ENCODE measurements around the gene SLC26A8.

SLC26A8 gene

GRCh38 chr6:35962779-35963560 lies 61.5 kb downstream of the SLC26A8 start:
- Histone ChIP-seq H3K36me3 (ENCODE audit: control insufficient read depth in 1 of 2, insufficient read depth in 2 of 2, low read length in 2 of 2) (no peaks in the 10 kb centered on the region), H3K23ac (ENCODE audit: low read length) (no peak overlapping the region), H3K27me3 (ENCODE audit: insufficient read depth, low read length) (no peaks in the 10 kb centered on the region), H2BK12ac (ENCODE audit: low read length) (no peak overlapping the region), H3K27ac (ENCODE audit: low read depth, low read length) (peak overlapping the region; percentile 38), H3K9ac (ENCODE audit: low read length) (no peak overlapping the region), H2BK5ac (ENCODE audit: low read depth, low read length, poor library complexity) (no peak overlapping the region), H2AFZ (ENCODE audit: insufficient read depth, low read length, poor library complexity) (peak overlapping the region; percentile 1), H3K4ac (ENCODE audit: low read depth, low read length) (no peak overlapping the region), H3K14ac (ENCODE audit: low read length) (no peak overlapping the region), H3K9me3 (ENCODE audit: insufficient read depth, low read depth, low read length) (no peaks in the 10 kb centered on the region), H3K4me1 (ENCODE audit: control insufficient read depth in 1 of 2, insufficient read depth in 2 of 2, low read length in 2 of 2) (peaks cover 2 to 10% of the 10 kb centered on the region in 2 experiments), H2BK120ac (ENCODE audit: insufficient read depth, low read length, poor library complexity) (no peak overlapping the region), H3K4me2 (ENCODE audit: low read length) (no peak overlapping the region), H3K79me1 (ENCODE audit: low read length) (peaks cover 4% of the 10 kb centered on the region), H2AK5ac (ENCODE audit: low read length) (no peak overlapping the region), H4K8ac (ENCODE audit: low read depth, low read length) (no peak overlapping the region), H3K79me2 (ENCODE audit: control insufficient read depth, insufficient read depth, low read length, poor library complexity) (no peaks in the 10 kb centered on the region), H3K18ac (ENCODE audit: low read length) (no peak overlapping the region), H3K4me3 (ENCODE audit: low read depth, low read length) (no peak overlapping the region), H4K12ac (ENCODE audit: low read depth, low read length) (no peak overlapping the region), H4K91ac (ENCODE audit: low read depth, low read length) (no peak overlapping the region)
- peak; percentile 61 to 83 for DNase-seq
- no CpG with 5 or more reads among the region's 14 CpGs for WGBS (ENCODE audit: extremely low coverage, insufficient coverage, insufficient read length)

- Histone ChIP-seq H2BK12ac (ENCODE audit: low read length) (no peak overlapping the region), H3K27ac (ENCODE audit: low read depth, low read length) (no peak overlapping the region), H3K9me3 (ENCODE audit: insufficient read depth, low read depth, low read length) (no peaks in the 10 kb centered on the region), H3K4me1 (ENCODE audit: control insufficient read depth in 1 of 2, insufficient read depth in 2 of 2, low read length in 2 of 2) (peaks cover 2 to 10% of the 10 kb centered on the region in 2 experiments), H3K36me3 (ENCODE audit: control insufficient read depth in 1 of 2, insufficient read depth in 2 of 2, low read length in 2 of 2) (no peaks in the 10 kb centered on the region), H3K4me2 (ENCODE audit: low read length) (no peak overlapping the region), H2AFZ (ENCODE audit: insufficient read depth, low read length, poor library complexity) (no peak overlapping the region), H3K9ac (ENCODE audit: low read length) (no peak overlapping the region), H3K4me3 (ENCODE audit: low read depth, low read length) (no peak overlapping the region), H2AK5ac (ENCODE audit: low read length) (no peak overlapping the region), H3K14ac (ENCODE audit: low read length) (no peak overlapping the region), H3K27me3 (ENCODE audit: insufficient read depth, low read length) (no peaks in the 10 kb centered on the region), H2BK120ac (ENCODE audit: insufficient read depth, low read length, poor library complexity) (no peak overlapping the region), H3K4ac (ENCODE audit: low read depth, low read length) (no peak overlapping the region), H4K12ac (ENCODE audit: low read depth, low read length) (no peak overlapping the region), H3K23ac (ENCODE audit: low read length) (no peak overlapping the region), H4K91ac (ENCODE audit: low read depth, low read length) (no peak overlapping the region), H4K8ac (ENCODE audit: low read depth, low read length) (no peak overlapping the region), H3K79me1 (ENCODE audit: low read length) (peaks cover 4% of the 10 kb centered on the region), H3K79me2 (ENCODE audit: control insufficient read depth, insufficient read depth, low read length, poor library complexity) (no peaks in the 10 kb centered on the region), H2BK5ac (ENCODE audit: low read depth, low read length, poor library complexity) (no peak overlapping the region), H3K18ac (ENCODE audit: low read length) (no peak overlapping the region)
- no CpG with 5 or more reads among the region's 2 CpGs for WGBS (ENCODE audit: extremely low coverage, insufficient coverage, insufficient read length)
- DNase-seq: no peak
These were observed 64.3 kb downstream of the SLC26A8 start for GRCh38 chr6:35960187-35960586.

GRCh38 chr6:35955970-35956369 lies 68.5 kb downstream of the SLC26A8 start:
- Histone ChIP-seq H4K8ac (ENCODE audit: low read depth, low read length) (no peak overlapping the region), H3K9ac (ENCODE audit: low read length) (no peak overlapping the region), H4K12ac (ENCODE audit: low read depth, low read length) (no peak overlapping the region), H3K36me3 (ENCODE audit: control insufficient read depth in 1 of 2, insufficient read depth in 2 of 2, low read length in 2 of 2) (no peaks in the 10 kb centered on the region), H3K14ac (ENCODE audit: low read length) (no peak overlapping the region), H3K79me2 (ENCODE audit: control insufficient read depth, insufficient read depth, low read length, poor library complexity) (no peaks in the 10 kb centered on the region), H3K9me3 (ENCODE audit: insufficient read depth, low read depth, low read length) (no peaks in the 10 kb centered on the region), H2BK5ac (ENCODE audit: low read depth, low read length, poor library complexity) (no peak overlapping the region), H2AFZ (ENCODE audit: insufficient read depth, low read length, poor library complexity) (no peak overlapping the region), H2BK12ac (ENCODE audit: low read length) (no peak overlapping the region), H3K79me1 (ENCODE audit: low read length) (no peaks in the 10 kb centered on the region), H3K27me3 (ENCODE audit: insufficient read depth, low read length) (no peaks in the 10 kb centered on the region), H3K18ac (ENCODE audit: low read length) (no peak overlapping the region), H2AK5ac (ENCODE audit: low read length) (no peak overlapping the region), H3K27ac (ENCODE audit: low read depth, low read length) (no peak overlapping the region), H3K4me2 (ENCODE audit: low read length) (no peak overlapping the region), H2BK120ac (ENCODE audit: insufficient read depth, low read length, poor library complexity) (no peak overlapping the region), H3K4ac (ENCODE audit: low read depth, low read length) (no peak overlapping the region), H3K4me1 (ENCODE audit: control insufficient read depth in 1 of 2, insufficient read depth in 2 of 2, low read length in 2 of 2) (no peaks in the 10 kb centered on the region), H3K23ac (ENCODE audit: low read length) (no peak overlapping the region), H4K91ac (ENCODE audit: low read depth, low read length) (no peak overlapping the region), H3K4me3 (ENCODE audit: low read depth, low read length) (no peak overlapping the region)
- no CpG with 5 or more reads among the region's 4 CpGs for WGBS (ENCODE audit: extremely low coverage, insufficient coverage, insufficient read length)
- peak in 1 of 2 donors; percentile 27 for DNase-seq

- WGBS (ENCODE audit: extremely low coverage, insufficient coverage, insufficient read length): no CpG with 5 or more reads among the region's 5 CpGs
- Histone ChIP-seq H4K8ac (ENCODE audit: low read depth, low read length) (no peak overlapping the region), H3K27me3 (ENCODE audit: insufficient read depth, low read length) (no peaks in the 10 kb centered on the region)
These were observed 68.9 kb downstream of the SLC26A8 start for GRCh38 chr6:35955521-35955920.

More at GRCh38 chr6:35955521-35955920, 68.9 kb downstream of the SLC26A8 start:
- H3K27ac ChIP-seq (ENCODE audit: low read depth, low read length): no peak overlapping the region
- no peak overlapping the region for H3K18ac ChIP-seq (ENCODE audit: low read length)
- H3K79me2 ChIP-seq (ENCODE audit: control insufficient read depth, insufficient read depth, low read length, poor library complexity): no peaks in the 10 kb centered on the region
- H3K36me3 ChIP-seq (ENCODE audit: control insufficient read depth in 1 of 2, insufficient read depth in 2 of 2, low read length in 2 of 2): no peaks in the 10 kb centered on the region
- H3K4me1 ChIP-seq (ENCODE audit: control insufficient read depth in 1 of 2, insufficient read depth in 2 of 2, low read length in 2 of 2): no peaks in the 10 kb centered on the region
- H2BK5ac ChIP-seq (ENCODE audit: low read depth, low read length, poor library complexity): no peak overlapping the region
- H3K4me2 ChIP-seq (ENCODE audit: low read length): no peak overlapping the region
- H2BK12ac ChIP-seq (ENCODE audit: low read length): no peak overlapping the region
- H2BK120ac ChIP-seq (ENCODE audit: insufficient read depth, low read length, poor library complexity): no peak overlapping the region
- H3K9me3 ChIP-seq (ENCODE audit: insufficient read depth, low read depth, low read length): no peaks in the 10 kb centered on the region
- H2AK5ac ChIP-seq (ENCODE audit: low read length): no peak overlapping the region
- H3K4ac ChIP-seq (ENCODE audit: low read depth, low read length): no peak overlapping the region
- H4K12ac ChIP-seq (ENCODE audit: low read depth, low read length): no peak overlapping the region
- H3K14ac ChIP-seq (ENCODE audit: low read length): no peak overlapping the region
- H3K9ac ChIP-seq (ENCODE audit: low read length): no peak overlapping the region
- no peak overlapping the region for H4K91ac ChIP-seq (ENCODE audit: low read depth, low read length)
- peak overlapping the region; percentile 58 for H3K23ac ChIP-seq (ENCODE audit: low read length)
- H3K4me3 ChIP-seq (ENCODE audit: low read depth, low read length): no peak overlapping the region
- no peak for DNase-seq
- no peak overlapping the region for H2AFZ ChIP-seq (ENCODE audit: insufficient read depth, low read length, poor library complexity)
- H3K79me1 ChIP-seq (ENCODE audit: low read length): no peaks in the 10 kb centered on the region

Data from trophoblast cell (in vitro differentiated cells and primary cell).